SU-DHL-6 (cell line): ENCODE measurements around the gene KIRREL1.
A peak's percentile ranks its signal among the peaks of the same experiment; 100 is the strongest.

ENCODE experiments used
- H2AFZ ChIP-seq: fragments of 200-600 bp; sonication (generic); 2 replicates; pipeline ENCODE4 v1.6.1; 2014; ENCODE audit warnings: low read depth, mild to moderate bottlenecking, moderate library complexity, mixed read lengths, antibody characterized with exemption, low read length; ENCODE audit not compliant: severe bottlenecking
- H3F3A ChIP-seq: fragments of 200-600 bp; shearing (Covaris generic); 2 replicates; pipeline ENCODE4 v1.6.0; 2016; ENCODE audit warnings: antibody characterized with exemption, mild to moderate bottlenecking; ENCODE audit not compliant: insufficient read depth
- H3K27ac ChIP-seq: fragments of 200-600 bp; sonication (generic); 2 replicates; pipeline ENCODE4 v1.5.1; 2016; ENCODE audit warnings: low read depth, mild to moderate bottlenecking, low read length, moderate library complexity, mixed read lengths
- H3K27me3 ChIP-seq: fragments of 200-600 bp; sonication (generic), shearing (Covaris generic); 2 replicates; pipeline ENCODE4 v1.6.0; 2014; ENCODE audit warnings: mild to moderate bottlenecking, low read length
- H3K36me3 ChIP-seq: fragments of 200-600 bp; sonication (generic); 2 replicates; pipeline ENCODE4 v1.6.1; 2014; ENCODE audit warnings: mild to moderate bottlenecking, low read length, mixed read lengths
- H3K4me2 ChIP-seq: fragments of 300-600, 200-600 bp; shearing (Covaris generic), sonication (generic); 2 replicates; pipeline ENCODE4 v1.6.0; 2014; ENCODE audit warnings: low read length, low read depth, mild to moderate bottlenecking; ENCODE audit not compliant: poor library complexity, severe bottlenecking
- H3K4me3 ChIP-seq: fragments of 200-600 bp; sonication (generic); 2 replicates; pipeline ENCODE4 v1.5.1; 2014; ENCODE audit warnings: antibody characterized with exemption, low read length, mild to moderate bottlenecking, mixed read lengths; ENCODE audit not compliant: insufficient read depth, poor library complexity, severe bottlenecking
- H3K79me2 ChIP-seq: fragments of 200-600 bp; sonication (generic); 2 replicates; pipeline ENCODE4 v1.6.1; 2014; ENCODE audit warnings: mild to moderate bottlenecking, low read length, moderate library complexity; ENCODE audit not compliant: insufficient read depth
- H3K9ac ChIP-seq: fragments of 200-600 bp; sonication (generic); 2 replicates; pipeline ENCODE4 v1.7.0; 2014; ENCODE audit warnings: mild to moderate bottlenecking, low read length
- H3K9me2 ChIP-seq: fragments of 200-600 bp; sonication (generic); replicated peaks from 2 replicates; pipeline ENCODE4 v1.6.1; 2014; ENCODE audit warnings: low read length; ENCODE audit not compliant: insufficient read depth
- H3K9me3 ChIP-seq: fragments of 200-600 bp; sonication (generic); 2 replicates; pipeline ENCODE4 v1.6.1; 2014; ENCODE audit warnings: low read length, mixed read lengths; ENCODE audit not compliant: insufficient read depth
- H4K20me1 ChIP-seq: fragments of 200-600 bp; sonication (generic); 2 replicates; pipeline ENCODE4 v1.6.1; 2014; ENCODE audit warnings: low read depth, mild to moderate bottlenecking, antibody characterized with exemption, low read length, moderate library complexity, mixed read lengths
- EZH2phosphoT487 ChIP-seq: fragments of 200-600 bp; sonication (generic), shearing (Covaris generic); conservative IDR thresholded peaks from 2 replicates; pipeline ENCODE4 v1.6.1; 2018; ENCODE audit warnings: mild to moderate bottlenecking, antibody characterized with exemption, low read length, moderate library complexity, mixed read lengths
- TF ChIP-seq, protein P1 (sequence below): fragments of 200-600 bp; sonication (generic); IDR thresholded peaks from one replicate; pipeline ENCODE4 v1.5.1; 2017; ENCODE audit warnings: antibody characterized with exemption, mild to moderate bottlenecking, low read length, moderate library complexity; ENCODE audit not compliant: insufficient read depth, poor library complexity, severe bottlenecking

Gene KIRREL1

DNA sequence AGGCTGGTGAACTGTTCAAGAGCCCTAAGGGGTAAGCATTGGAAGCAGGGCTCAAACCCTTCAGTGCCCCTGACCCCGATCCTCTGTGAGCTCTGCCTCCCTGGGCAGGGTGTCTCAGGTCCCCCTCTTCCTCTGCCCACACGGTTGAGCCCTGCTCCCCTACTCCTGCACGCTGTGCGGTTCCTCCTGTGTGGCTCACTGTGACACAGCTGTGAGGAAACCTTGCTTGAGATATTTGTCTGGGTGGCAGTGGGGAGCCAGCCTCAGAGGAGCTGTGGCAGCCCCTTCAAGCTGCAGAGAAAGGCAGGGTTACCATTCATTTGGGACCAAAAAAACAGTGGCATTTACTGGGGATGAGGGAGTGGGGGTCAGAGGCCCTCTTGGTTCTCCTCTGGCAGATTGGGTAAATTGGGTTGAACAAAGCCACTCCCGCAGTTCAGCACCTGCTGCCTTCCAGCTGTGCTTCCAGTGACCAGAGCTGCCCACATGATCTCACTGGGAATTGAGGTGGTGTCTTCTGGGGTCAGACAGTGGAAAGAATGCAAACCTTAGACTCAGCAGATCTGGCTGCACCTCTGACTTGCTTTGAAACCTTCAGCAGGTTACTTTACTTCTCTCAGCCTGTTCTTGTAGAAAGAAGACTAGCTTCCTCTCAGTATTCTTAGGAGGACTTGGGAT lies 126.7 kb downstream of the KIRREL1 start:
- Histone ChIP-seq H2AFZ (no peak overlapping the region), H3K27ac (no peak overlapping the region), H3K4me2 (no peak overlapping the region), H3F3A (no peaks in the 10 kb centered on the region), H4K20me1 (no peaks in the 10 kb centered on the region), H3K79me2 (no peaks in the 10 kb centered on the region), H3K9me3 (no peaks in the 10 kb centered on the region), H3K9me2 (no peaks in the 10 kb centered on the region), H3K9ac (no peak overlapping the region), H3K36me3 (no peaks in the 10 kb centered on the region), H3K27me3 (no peaks in the 10 kb centered on the region), H3K4me3 (no peak overlapping the region)
- TF ChIP-seq EZH2phosphoT487: no peak
- TF ChIP-seq, protein P1, sequence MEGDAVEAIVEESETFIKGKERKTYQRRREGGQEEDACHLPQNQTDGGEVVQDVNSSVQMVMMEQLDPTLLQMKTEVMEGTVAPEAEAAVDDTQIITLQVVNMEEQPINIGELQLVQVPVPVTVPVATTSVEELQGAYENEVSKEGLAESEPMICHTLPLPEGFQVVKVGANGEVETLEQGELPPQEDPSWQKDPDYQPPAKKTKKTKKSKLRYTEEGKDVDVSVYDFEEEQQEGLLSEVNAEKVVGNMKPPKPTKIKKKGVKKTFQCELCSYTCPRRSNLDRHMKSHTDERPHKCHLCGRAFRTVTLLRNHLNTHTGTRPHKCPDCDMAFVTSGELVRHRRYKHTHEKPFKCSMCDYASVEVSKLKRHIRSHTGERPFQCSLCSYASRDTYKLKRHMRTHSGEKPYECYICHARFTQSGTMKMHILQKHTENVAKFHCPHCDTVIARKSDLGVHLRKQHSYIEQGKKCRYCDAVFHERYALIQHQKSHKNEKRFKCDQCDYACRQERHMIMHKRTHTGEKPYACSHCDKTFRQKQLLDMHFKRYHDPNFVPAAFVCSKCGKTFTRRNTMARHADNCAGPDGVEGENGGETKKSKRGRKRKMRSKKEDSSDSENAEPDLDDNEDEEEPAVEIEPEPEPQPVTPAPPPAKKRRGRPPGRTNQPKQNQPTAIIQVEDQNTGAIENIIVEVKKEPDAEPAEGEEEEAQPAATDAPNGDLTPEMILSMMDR: no peak

DNA sequence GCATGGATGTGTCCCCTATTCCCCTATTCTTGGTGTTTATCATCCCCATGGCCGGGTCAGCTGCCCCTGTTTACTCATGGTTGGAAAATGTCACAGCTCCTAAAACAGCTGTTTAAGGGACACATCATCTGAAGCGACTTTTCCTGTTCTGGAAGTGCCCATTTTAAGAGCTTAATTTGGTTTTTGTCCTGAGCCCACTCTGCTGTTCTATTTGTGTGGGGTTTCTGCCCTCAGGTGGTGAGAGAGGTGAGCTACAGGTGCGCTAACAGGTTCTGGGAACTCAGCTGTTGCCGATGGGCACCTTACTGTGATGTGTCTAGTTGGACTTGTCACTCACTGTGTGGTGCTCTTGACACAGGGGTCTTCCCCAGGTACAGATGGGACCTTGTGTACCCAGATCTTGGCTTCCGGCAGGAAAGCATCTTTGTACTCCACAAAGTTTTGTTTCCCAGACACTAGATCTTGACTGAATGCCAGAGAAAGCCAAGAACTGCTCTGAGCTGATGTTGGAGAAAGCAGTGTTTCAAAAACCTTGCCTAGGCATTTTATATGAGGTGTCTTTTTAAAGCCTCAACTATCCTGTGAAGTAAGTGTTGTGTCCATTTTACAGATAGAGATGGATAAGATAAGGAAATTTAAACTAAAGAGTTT lies 128.3 kb downstream of the KIRREL1 start:
- H3K27ac ChIP-seq: no peak overlapping the region
- H3K4me2 ChIP-seq: no peak overlapping the region
- H3K9me3 ChIP-seq: no peaks in the 10 kb centered on the region
- H2AFZ ChIP-seq: no peak overlapping the region
- TF ChIP-seq EZH2phosphoT487: no peak
- TF ChIP-seq, protein P1: peak; percentile 58
- H3K4me3 ChIP-seq: no peak overlapping the region
- H3K9me2 ChIP-seq: no peaks in the 10 kb centered on the region
- no peaks in the 10 kb centered on the region for H3F3A ChIP-seq
- H3K9ac ChIP-seq: no peak overlapping the region
- H3K79me2 ChIP-seq: no peaks in the 10 kb centered on the region
- no peaks in the 10 kb centered on the region for H3K27me3 ChIP-seq
- no peaks in the 10 kb centered on the region for H3K36me3 ChIP-seq
- no peaks in the 10 kb centered on the region for H4K20me1 ChIP-seq

DNA sequence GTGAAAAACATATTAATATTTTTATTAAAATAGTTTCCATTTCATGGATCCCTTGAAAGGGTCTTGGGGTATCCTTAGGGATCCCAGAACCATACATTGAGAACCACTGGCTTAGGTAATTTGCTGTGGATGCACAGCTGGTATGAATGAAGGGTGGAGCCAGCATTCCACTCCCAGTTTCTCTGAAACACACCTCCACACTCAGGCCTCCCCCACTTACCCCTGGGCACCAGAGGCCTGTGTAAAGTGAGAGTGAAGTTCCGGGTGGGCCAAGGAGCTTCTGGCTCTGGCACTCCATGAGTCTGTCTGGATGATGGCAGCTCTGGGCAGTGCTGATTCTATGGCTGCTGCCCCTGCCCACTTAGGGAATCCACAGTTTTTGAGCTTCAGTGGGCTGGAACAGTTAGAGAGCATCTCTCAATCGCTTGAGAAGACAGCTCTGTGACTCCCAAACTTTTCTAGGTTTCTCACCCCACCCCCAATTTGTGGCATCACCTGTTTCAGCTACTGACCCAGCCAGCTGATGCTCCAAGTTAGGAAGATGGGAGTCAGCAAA lies 129.5 kb downstream of the KIRREL1 start:
- Histone ChIP-seq H4K20me1 (no peaks in the 10 kb centered on the region), H3K27me3 (no peaks in the 10 kb centered on the region), H3K27ac (no peak overlapping the region), H3K79me2 (no peaks in the 10 kb centered on the region), H3K4me2 (no peak overlapping the region), H3K9ac (no peak overlapping the region), H3K36me3 (no peaks in the 10 kb centered on the region), H3F3A (no peaks in the 10 kb centered on the region), H3K4me3 (no peak overlapping the region), H3K9me2 (no peaks in the 10 kb centered on the region), H2AFZ (no peak overlapping the region), H3K9me3 (no peaks in the 10 kb centered on the region)
- TF ChIP-seq, protein P1: no peak
- no peak for TF ChIP-seq EZH2phosphoT487
